ENCODE measurements around the gene OSBP. TPM values are rescaled to one million over a fixed set of nuclear protein-coding genes. Genes with fewer than 3 reads are reported as not detected.

OSBP gene
- total and polyA plus RNA-seq, 9 of the 15 experiments (the other 6 are each of a cell fraction or from before 2014, with no cell fraction given): 11.7 to 49.0 (median 28.7) TPM

DNA sequence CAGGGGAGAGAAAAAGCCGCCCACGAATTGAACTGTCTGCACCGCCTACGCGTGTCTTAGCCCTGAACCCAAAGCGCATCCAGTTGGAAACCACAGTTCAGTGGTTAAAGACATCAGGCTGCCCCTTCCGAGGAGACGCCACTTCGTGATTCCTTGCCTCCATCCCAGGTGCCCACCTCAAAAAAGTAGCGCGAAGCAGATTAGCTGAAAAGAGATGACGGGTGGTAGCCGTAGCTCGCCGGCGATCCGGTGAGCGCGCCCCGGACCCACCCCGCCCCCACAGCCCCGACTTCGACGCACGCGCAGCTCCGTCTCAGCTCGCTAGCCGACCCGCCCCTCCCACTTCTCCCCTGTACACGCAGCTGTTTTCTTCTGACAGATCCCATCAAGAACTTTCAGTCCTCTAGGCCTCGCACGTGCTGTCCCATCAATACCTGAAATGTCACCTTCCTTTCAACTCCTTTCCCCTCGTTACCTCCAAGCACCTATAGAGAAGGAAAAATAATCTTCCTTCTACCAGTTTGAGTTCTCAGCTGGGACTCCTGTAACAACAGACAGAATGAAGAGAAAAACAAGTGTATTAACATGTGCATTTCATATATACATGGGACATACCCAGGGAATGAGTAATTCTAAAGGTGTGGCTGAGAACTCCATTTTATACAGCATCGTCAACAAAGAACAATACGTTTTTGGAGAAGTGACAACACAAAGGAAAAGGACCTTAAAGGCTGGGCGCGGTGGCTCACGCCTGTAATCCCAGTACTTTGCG lies 54.7 kb downstream of the OSBP start (continued):
- no peak for TF ChIP-seq FOS (IDR thresholded peaks at IDR 0.05; ENCODE audit: extremely low read depth, insufficient read length)
- TF ChIP-seq, protein P1, sequence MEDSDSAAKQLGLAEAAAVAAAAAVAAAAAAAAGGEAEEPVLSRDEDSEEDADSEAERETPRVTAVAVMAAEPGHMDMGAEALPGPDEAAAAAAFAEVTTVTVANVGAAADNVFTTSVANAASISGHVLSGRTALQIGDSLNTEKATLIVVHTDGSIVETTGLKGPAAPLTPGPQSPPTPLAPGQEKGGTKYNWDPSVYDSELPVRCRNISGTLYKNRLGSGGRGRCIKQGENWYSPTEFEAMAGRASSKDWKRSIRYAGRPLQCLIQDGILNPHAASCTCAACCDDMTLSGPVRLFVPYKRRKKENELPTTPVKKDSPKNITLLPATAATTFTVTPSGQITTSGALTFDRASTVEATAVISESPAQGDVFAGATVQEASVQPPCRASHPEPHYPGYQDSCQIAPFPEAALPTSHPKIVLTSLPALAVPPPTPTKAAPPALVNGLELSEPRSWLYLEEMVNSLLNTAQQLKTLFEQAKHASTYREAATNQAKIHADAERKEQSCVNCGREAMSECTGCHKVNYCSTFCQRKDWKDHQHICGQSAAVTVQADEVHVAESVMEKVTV (CRISPR knock-in tag; IDR thresholded peaks at IDR 0.05): no peak
- no peak for TF ChIP-seq SREBF1 (IDR thresholded peaks at IDR 0.05; ENCODE audit: borderline replicate concordance, low read depth, low read length)
- TF ChIP-seq ZNF76 (CRISPR knock-in tag; IDR thresholded peaks at IDR 0.05; ENCODE audit: borderline replicate concordance): no peak
- no peak for TF ChIP-seq MBD2 (IDR thresholded peaks at IDR 0.05; ENCODE audit: borderline replicate concordance, low read depth)
- TF ChIP-seq, protein P2, sequence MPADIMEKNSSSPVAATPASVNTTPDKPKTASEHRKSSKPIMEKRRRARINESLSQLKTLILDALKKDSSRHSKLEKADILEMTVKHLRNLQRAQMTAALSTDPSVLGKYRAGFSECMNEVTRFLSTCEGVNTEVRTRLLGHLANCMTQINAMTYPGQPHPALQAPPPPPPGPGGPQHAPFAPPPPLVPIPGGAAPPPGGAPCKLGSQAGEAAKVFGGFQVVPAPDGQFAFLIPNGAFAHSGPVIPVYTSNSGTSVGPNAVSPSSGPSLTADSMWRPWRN (IDR thresholded peaks at IDR 0.05; ENCODE audit: low read depth): peak; percentile 20; the same call in 1 of the 2 replicates
- no peak for TF ChIP-seq RB1 (IDR thresholded peaks at IDR 0.05; ENCODE audit: low read depth)
- TF ChIP-seq ZSCAN29 (IDR thresholded peaks at IDR 0.05): no peak
- peak; percentile 53 to 94; a peak in 3 of 4 replicates for TF ChIP-seq HDAC1 (IDR thresholded peaks at IDR 0.05)
- no peak for TF ChIP-seq POLR3A (IDR thresholded peaks at IDR 0.05; ENCODE audit: borderline replicate concordance, extremely low read depth, insufficient read depth, insufficient read length)
- no peak for TF ChIP-seq SIRT6 (IDR thresholded peaks at IDR 0.05; ENCODE audit: low read depth, low read length)
- no peak for TF ChIP-seq BDP1 (IDR thresholded peaks at IDR 0.05; ENCODE audit: insufficient read depth, insufficient read length)
- TF ChIP-seq MTF1 (CRISPR knock-in tag; IDR thresholded peaks at IDR 0.05; ENCODE audit: borderline replicate concordance): no peak
- TF ChIP-seq CCNT2 (IDR thresholded peaks at IDR 0.05; ENCODE audit: borderline replicate concordance, extremely low read depth, insufficient read length, low read depth, low read length): peak; percentile 46
- no peak for TF ChIP-seq POLR2H (tag; IDR thresholded peaks at IDR 0.05; ENCODE audit: low read depth)
- no peak for TF ChIP-seq HLTF (IDR thresholded peaks at IDR 0.05)
- TF ChIP-seq, protein P3, sequence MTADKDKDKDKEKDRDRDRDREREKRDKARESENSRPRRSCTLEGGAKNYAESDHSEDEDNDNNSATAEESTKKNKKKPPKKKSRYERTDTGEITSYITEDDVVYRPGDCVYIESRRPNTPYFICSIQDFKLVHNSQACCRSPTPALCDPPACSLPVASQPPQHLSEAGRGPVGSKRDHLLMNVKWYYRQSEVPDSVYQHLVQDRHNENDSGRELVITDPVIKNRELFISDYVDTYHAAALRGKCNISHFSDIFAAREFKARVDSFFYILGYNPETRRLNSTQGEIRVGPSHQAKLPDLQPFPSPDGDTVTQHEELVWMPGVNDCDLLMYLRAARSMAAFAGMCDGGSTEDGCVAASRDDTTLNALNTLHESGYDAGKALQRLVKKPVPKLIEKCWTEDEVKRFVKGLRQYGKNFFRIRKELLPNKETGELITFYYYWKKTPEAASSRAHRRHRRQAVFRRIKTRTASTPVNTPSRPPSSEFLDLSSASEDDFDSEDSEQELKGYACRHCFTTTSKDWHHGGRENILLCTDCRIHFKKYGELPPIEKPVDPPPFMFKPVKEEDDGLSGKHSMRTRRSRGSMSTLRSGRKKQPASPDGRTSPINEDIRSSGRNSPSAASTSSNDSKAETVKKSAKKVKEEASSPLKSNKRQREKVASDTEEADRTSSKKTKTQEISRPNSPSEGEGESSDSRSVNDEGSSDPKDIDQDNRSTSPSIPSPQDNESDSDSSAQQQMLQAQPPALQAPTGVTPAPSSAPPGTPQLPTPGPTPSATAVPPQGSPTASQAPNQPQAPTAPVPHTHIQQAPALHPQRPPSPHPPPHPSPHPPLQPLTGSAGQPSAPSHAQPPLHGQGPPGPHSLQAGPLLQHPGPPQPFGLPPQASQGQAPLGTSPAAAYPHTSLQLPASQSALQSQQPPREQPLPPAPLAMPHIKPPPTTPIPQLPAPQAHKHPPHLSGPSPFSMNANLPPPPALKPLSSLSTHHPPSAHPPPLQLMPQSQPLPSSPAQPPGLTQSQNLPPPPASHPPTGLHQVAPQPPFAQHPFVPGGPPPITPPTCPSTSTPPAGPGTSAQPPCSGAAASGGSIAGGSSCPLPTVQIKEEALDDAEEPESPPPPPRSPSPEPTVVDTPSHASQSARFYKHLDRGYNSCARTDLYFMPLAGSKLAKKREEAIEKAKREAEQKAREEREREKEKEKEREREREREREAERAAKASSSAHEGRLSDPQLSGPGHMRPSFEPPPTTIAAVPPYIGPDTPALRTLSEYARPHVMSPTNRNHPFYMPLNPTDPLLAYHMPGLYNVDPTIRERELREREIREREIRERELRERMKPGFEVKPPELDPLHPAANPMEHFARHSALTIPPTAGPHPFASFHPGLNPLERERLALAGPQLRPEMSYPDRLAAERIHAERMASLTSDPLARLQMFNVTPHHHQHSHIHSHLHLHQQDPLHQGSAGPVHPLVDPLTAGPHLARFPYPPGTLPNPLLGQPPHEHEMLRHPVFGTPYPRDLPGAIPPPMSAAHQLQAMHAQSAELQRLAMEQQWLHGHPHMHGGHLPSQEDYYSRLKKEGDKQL (CRISPR knock-in tag; IDR thresholded peaks at IDR 0.05; ENCODE audit: borderline replicate concordance): no peak
- TF ChIP-seq SPI1 (IDR thresholded peaks at IDR 0.05; ENCODE audit: borderline replicate concordance, low read depth, low read length): peak; percentile 63; the same call in 1 of the 2 replicates
- no peak for TF ChIP-seq TEAD2 (tag; IDR thresholded peaks at IDR 0.05)
- TF ChIP-seq CHD4 (IDR thresholded peaks at IDR 0.05; ENCODE audit: insufficient read depth, insufficient replicate concordance, low read depth, low read length, poor library complexity, severe bottlenecking): peak; percentile 52
- no peak for TF ChIP-seq GTF2E2 (tag; IDR thresholded peaks at IDR 0.05)

Data from K562 (cell line).